GM18951 (cell line): ENCODE measurements around the gene RHOF.
"Not testable (repeated sequence)": the region's sequence is repeated elsewhere in the genome, so short reads cannot be mapped to it uniquely, and the experiment has no call there.

Experiments
- POLR2A ChIP-seq: IDR thresholded peaks from 4 replicates; pipeline ENCODE4 v1.6.1; 2011; ENCODE audit warnings: mild to moderate bottlenecking; ENCODE audit not compliant: insufficient read length, insufficient read depth; ENCODE audit errors: extremely low read depth
- in situ Hi-C: fragments of 300-500 bp; cut with MboI; formaldehyde crosslinking; loops from one replicate; pipeline ENCODE4 v1.12.0; 2022; ENCODE audit warnings: low sequenced_read_pairs, mixed read lengths, inconsistent platforms; ENCODE audit not compliant: unreplicated experiment

The RHOF gene

GRCh38 chr12:121755591-121755990 is 37.9 kb downstream of the RHOF start:
- TF ChIP-seq POLR2A, result no peak
- in situ Hi-C loops, result no loop called here

- in situ Hi-C loops, result no loop called here
Measured at GRCh38 chr12:121754836-121755235, 38.7 kb downstream of the RHOF start.

GRCh38 chr12:121753844-121754264 is 39.6 kb downstream of the RHOF start:
- in situ Hi-C loops, result no loop called here
- TF ChIP-seq POLR2A, result no peak

More at GRCh38 chr12:121754836-121755235, 38.7 kb downstream of the RHOF start:
- TF ChIP-seq POLR2A, result no peak

GRCh38 chr12:121751749-121752351 is 41.6 kb downstream of the RHOF start:
- in situ Hi-C loops, result no loop called here
- no peak for TF ChIP-seq POLR2A

GRCh38 chr12:121751034-121751433 is 42.5 kb downstream of the RHOF start:
- TF ChIP-seq POLR2A, result no peak
- in situ Hi-C loops, result no loop called here

GRCh38 chr12:121750507-121750955 is 43.0 kb downstream of the RHOF start:
- in situ Hi-C loops, result no loop called here
- TF ChIP-seq POLR2A, result no peak

- in situ Hi-C loops, result no loop called here
- TF ChIP-seq POLR2A, result no peak
Measured at GRCh38 chr12:121749267-121749666, 44.2 kb downstream of the RHOF start.

GRCh38 chr12:121748571-121749265 is 44.8 kb downstream of the RHOF start:
- in situ Hi-C loops, result no loop called here
- TF ChIP-seq POLR2A, result no peak

- no peak for TF ChIP-seq POLR2A
- in situ Hi-C loops, result no loop called here
Measured at GRCh38 chr12:121748218-121748570, 45.3 kb downstream of the RHOF start.

GRCh38 chr12:121745545-121745944 is 47.9 kb downstream of the RHOF start:
- in situ Hi-C loops, result not testable (repeated sequence)

GRCh38 chr12:121741743-121742142 is 51.7 kb downstream of the RHOF start:
- TF ChIP-seq POLR2A, result no peak
- in situ Hi-C loops, result no loop called here

- no peak for TF ChIP-seq POLR2A
- in situ Hi-C loops, result no loop called here
Measured at GRCh38 chr12:121740847-121741246, 52.6 kb downstream of the RHOF start.

- in situ Hi-C loops, result no loop called here
- no peak for TF ChIP-seq POLR2A
Measured at GRCh38 chr12:121738340-121738858, 55.1 kb downstream of the RHOF start.

- TF ChIP-seq POLR2A, result no peak
- in situ Hi-C loops, result no loop called here
Measured at GRCh38 chr12:121733849-121734248, 59.6 kb downstream of the RHOF start.
